Measurements from ENCODE around the gene KEAP1.
"Not testable (repeated sequence)": the region's sequence is repeated elsewhere in the genome, so short reads cannot be mapped to it uniquely, and the experiment has no call there.

The KEAP1 gene

GRCh38 chr19:10471909-10472308, 31.2 kb downstream of the KEAP1 start:
- DNase-seq (ENCODE audit: low read depth): peak; percentile 68
- peak; percentile 48 for TF ChIP-seq CTCF (IDR thresholded peaks at IDR 0.05; ENCODE audit: insufficient read depth, low read depth, low read length, missing control alignments)
- no peak overlapping the region for H3K4me3 ChIP-seq (ENCODE audit: low read length)

GRCh38 chr19:10468133-10468532, 35.0 kb downstream of the KEAP1 start:
- no peak for TF ChIP-seq CTCF (IDR thresholded peaks at IDR 0.05; ENCODE audit: insufficient read depth, low read depth, low read length, missing control alignments)
- DNase-seq (ENCODE audit: low read depth): no peak
- H3K4me3 ChIP-seq (ENCODE audit: low read length): no peak overlapping the region

GRCh38 chr19:10467104-10467706, 36.0 kb downstream of the KEAP1 start:
- no peak overlapping the region for H3K4me3 ChIP-seq (ENCODE audit: low read length)
- DNase-seq (ENCODE audit: low read depth): no peak
- no peak for TF ChIP-seq CTCF (IDR thresholded peaks at IDR 0.05; ENCODE audit: insufficient read depth, low read depth, low read length, missing control alignments)

- TF ChIP-seq CTCF (IDR thresholded peaks at IDR 0.05; ENCODE audit: insufficient read depth, low read depth, low read length, missing control alignments): no peak
- no peak overlapping the region for H3K4me3 ChIP-seq (ENCODE audit: low read length)
- no peak for DNase-seq (ENCODE audit: low read depth)
Observed at GRCh38 chr19:10464456-10464855, 38.7 kb downstream of the KEAP1 start.

GRCh38 chr19:10462557-10462956, 40.6 kb downstream of the KEAP1 start:
- DNase-seq (ENCODE audit: low read depth): no peak
- TF ChIP-seq CTCF (IDR thresholded peaks at IDR 0.05; ENCODE audit: insufficient read depth, low read depth, low read length, missing control alignments): no peak

GRCh38 chr19:10462042-10462441, 41.1 kb downstream of the KEAP1 start:
- not testable (repeated sequence) for DNase-seq (ENCODE audit: low read depth)
- H3K4me3 ChIP-seq (ENCODE audit: low read length): peak overlapping the region; percentile 42

More at GRCh38 chr19:10462557-10462956, 40.6 kb downstream of the KEAP1 start:
- no peak overlapping the region for H3K4me3 ChIP-seq (ENCODE audit: low read length)

GRCh38 chr19:10461047-10461949, 41.9 kb downstream of the KEAP1 start:
- no peak for TF ChIP-seq CTCF (IDR thresholded peaks at IDR 0.05; ENCODE audit: insufficient read depth, low read depth, low read length, missing control alignments)
- peak; percentile 95 for DNase-seq (ENCODE audit: low read depth)
- H3K4me3 ChIP-seq (ENCODE audit: low read length): peak overlapping the region; percentile 42

Measured in epithelial cell of esophagus (primary cell).